Vagina (tissue), 2 donors: ENCODE data around the gene RHO. TPM values are rescaled to one million over a fixed set of nuclear protein-coding genes. Genes with fewer than 3 reads are reported as not detected.

Experiments
- DNase-seq, 2 donors: peaks; one replicate each; pipeline ENCODE4 v3.0.0-alpha.2; 2017; ENCODE audit errors: extremely low spot score in 2 of 2
- H3K27ac ChIP-seq: fragments of 200-600 bp; sonication (generic); one replicate; pipeline ENCODE4 v1.5.1; 2019
- H3K27me3 ChIP-seq: fragments of 200-600 bp; sonication (generic); one replicate; pipeline ENCODE4 v1.5.1; 2019
- H3K36me3 ChIP-seq, 2 donors: fragments of 200-600 bp; sonication (generic); one replicate each; pipeline ENCODE4 v1.5.1; 2017 to 2019
- H3K4me1 ChIP-seq: fragments of 200-600 bp; sonication (generic); one replicate; pipeline ENCODE4 v1.5.1; 2019
- H3K4me3 ChIP-seq, 2 donors: fragments of 200-600 bp; sonication (generic); 1 replicate in 1 of 2; 2 replicates in 1 of 2; pipeline ENCODE4 v1.5.1; 2016 to 2019
- H3K9me3 ChIP-seq: fragments of 200-600 bp; sonication (generic); one replicate; pipeline ENCODE4 v1.5.1; 2019
- CTCF ChIP-seq, 3 experiments: fragments of 450-650 bp in 2 of 3; fragments of 200-600 bp in 1 of 3; sonication (generic) in 1 of 3; IDR thresholded peaks; one replicate each; pipeline ENCODE4 v1.5.1; 2017 to 2019; ENCODE audit warnings: antibody characterized with exemption in 3 of 3, mild to moderate bottlenecking in 2 of 3, moderate library complexity in 2 of 3
- POLR2A ChIP-seq, 2 donors: fragments of 450-650 bp; IDR thresholded peaks; one replicate each; pipeline ENCODE4 v1.6.1; 2017; ENCODE audit warnings: antibody characterized with exemption in 2 of 2, mild to moderate bottlenecking in 2 of 2, moderate library complexity in 2 of 2
- POLR2AphosphoS5 ChIP-seq, 2 donors: sonication (generic); formaldehyde crosslinking; IDR thresholded peaks; one replicate each; pipeline ENCODE4 v1.9.0; 2017; ENCODE audit warnings: antibody characterized with exemption in 2 of 2, mild to moderate bottlenecking in 2 of 2, low read depth in 1 of 2; ENCODE audit not compliant: insufficient read depth in 1 of 2
- intact Hi-C: fragments of 100-400 bp; cut with DNase I; formaldehyde crosslinking; loops from one replicate; pipeline ENCODE4 v1.15.1; 2023
- total RNA-seq: library from RNA; depleted of rRNA; stranded (reverse); fragments of >200 nt; gene quantifications from one replicate; pipeline ENCODE4 v1.2.3, GENCODE V29; 2016

Gene RHO
- total RNA-seq, 1 donor from 2014 or later: not detected

GRCh38 chr3:129548104-129548965 is 19.9 kb downstream of the RHO start:
- H3K27ac ChIP-seq: no peak overlapping the region
- H3K36me3 ChIP-seq: no peaks in the 10 kb centered on the region
- no peaks in the 10 kb centered on the region for H3K9me3 ChIP-seq
- no peak overlapping the region for H3K4me3 ChIP-seq
- TF ChIP-seq POLR2A (IDR thresholded peaks at IDR 0.05) (no peak), CTCF (IDR thresholded peaks at IDR 0.05) (no peak), POLR2AphosphoS5 (IDR thresholded peaks at IDR 0.05; ENCODE audit: insufficient read depth in 1 of 2, low read depth in 1 of 2) (no peak)
- no peak for DNase-seq
- no peaks in the 10 kb centered on the region for H3K27me3 ChIP-seq
- peaks cover 10% of the 10 kb centered on the region for H3K4me1 ChIP-seq
- intact Hi-C loops: no loop called here

GRCh38 chr3:129549006-129549800 is 20.8 kb downstream of the RHO start:
- no peaks in the 10 kb centered on the region for H3K27me3 ChIP-seq
- H3K4me1 ChIP-seq: peaks cover 19% of the 10 kb centered on the region
- H3K4me3 ChIP-seq: no peak overlapping the region
- H3K36me3 ChIP-seq: no peaks in the 10 kb centered on the region
- H3K9me3 ChIP-seq: no peaks in the 10 kb centered on the region
- no peak for DNase-seq
- intact Hi-C loops: no loop called here
- TF ChIP-seq POLR2A (IDR thresholded peaks at IDR 0.05) (no peak), CTCF (IDR thresholded peaks at IDR 0.05) (no peak), POLR2AphosphoS5 (IDR thresholded peaks at IDR 0.05; ENCODE audit: insufficient read depth in 1 of 2, low read depth in 1 of 2) (no peak)
- H3K27ac ChIP-seq: no peak overlapping the region

- TF ChIP-seq POLR2A (IDR thresholded peaks at IDR 0.05) (no peak), POLR2AphosphoS5 (IDR thresholded peaks at IDR 0.05; ENCODE audit: insufficient read depth in 1 of 2, low read depth in 1 of 2) (no peak)
- Histone ChIP-seq H3K4me1 (peaks cover 25% of the 10 kb centered on the region), H3K9me3 (no peaks in the 10 kb centered on the region), H3K36me3 (no peaks in the 10 kb centered on the region), H3K27ac (no peak overlapping the region), H3K27me3 (no peaks in the 10 kb centered on the region), H3K4me3 (no peak overlapping the region)
- intact Hi-C loops: no loop called here
- no peak for DNase-seq
Measured at GRCh38 chr3:129549805-129550204, 21.4 kb downstream of the RHO start.

- DNase-seq: no peak
- Histone ChIP-seq H3K9me3 (no peaks in the 10 kb centered on the region), H3K27ac (peak overlapping the region; percentile 13), H3K27me3 (no peaks in the 10 kb centered on the region), H3K4me3 (no peak overlapping the region), H3K4me1 (peaks cover 52% of the 10 kb centered on the region), H3K36me3 (peaks cover 0 to 14% of the 10 kb centered on the region in 2 donors)
- TF ChIP-seq CTCF (IDR thresholded peaks at IDR 0.05) (no peak), POLR2A (IDR thresholded peaks at IDR 0.05) (no peak), POLR2AphosphoS5 (IDR thresholded peaks at IDR 0.05; ENCODE audit: insufficient read depth in 1 of 2, low read depth in 1 of 2) (no peak)
- intact Hi-C loops: no loop called here
Measured at GRCh38 chr3:129552287-129553050, 24.0 kb downstream of the RHO start.

- H3K36me3 ChIP-seq: peaks cover 0 to 14% of the 10 kb centered on the region in 2 donors
- intact Hi-C loops: no loop called here
- TF ChIP-seq CTCF (IDR thresholded peaks at IDR 0.05): no peak
- no peak for TF ChIP-seq POLR2AphosphoS5 (IDR thresholded peaks at IDR 0.05; ENCODE audit: insufficient read depth in 1 of 2, low read depth in 1 of 2)
- TF ChIP-seq POLR2A (IDR thresholded peaks at IDR 0.05): no peak
- H3K27me3 ChIP-seq: no peaks in the 10 kb centered on the region
- H3K4me1 ChIP-seq: peaks cover 59% of the 10 kb centered on the region
- DNase-seq: no peak
- H3K27ac ChIP-seq: peak overlapping the region; percentile 13
- H3K9me3 ChIP-seq: no peaks in the 10 kb centered on the region
- no peak overlapping the region for H3K4me3 ChIP-seq
Measured at GRCh38 chr3:129553171-129553570, 24.7 kb downstream of the RHO start.
